HuH-7 (cell line): ENCODE results near the gene NAV2.

Experiments used
- DNase-seq: peaks from one replicate; pipeline ENCODE4 v3.0.0; 2011; ENCODE audit warnings: low spot score

The NAV2 gene

GRCh38 chr11:19683862-19684491, 28.7 kb upstream of the NAV2 start:
- DNase-seq, result no peak

- DNase-seq, result no peak
Measured at GRCh38 chr11:19686234-19686633, 26.4 kb upstream of the NAV2 start.

- no peak for DNase-seq
Measured at GRCh38 chr11:19687392-19687791, 25.2 kb upstream of the NAV2 start.

GRCh38 chr11:19689281-19690000, 23.2 kb upstream of the NAV2 start:
- no peak for DNase-seq

GRCh38 chr11:19690885-19691284, 21.8 kb upstream of the NAV2 start:
- DNase-seq, result no peak

GRCh38 chr11:19691815-19692500, 20.7 kb upstream of the NAV2 start:
- DNase-seq, result no peak

- no peak for DNase-seq
Measured at GRCh38 chr11:19693146-19693545, 19.5 kb upstream of the NAV2 start.

GRCh38 chr11:19694796-19695345, 17.8 kb upstream of the NAV2 start:
- DNase-seq, result no peak

- no peak for DNase-seq
Measured at GRCh38 chr11:19696073-19696472, 16.6 kb upstream of the NAV2 start.

GRCh38 chr11:19696904-19697303, 15.7 kb upstream of the NAV2 start:
- no peak for DNase-seq

- DNase-seq, result no peak
Measured at GRCh38 chr11:19697721-19698121, 14.9 kb upstream of the NAV2 start.

GRCh38 chr11:19698493-19699292, 13.9 kb upstream of the NAV2 start:
- no peak for DNase-seq

- DNase-seq, result no peak
Measured at GRCh38 chr11:19701421-19701820, 11.2 kb upstream of the NAV2 start.

GRCh38 chr11:19702620-19703019, 10.0 kb upstream of the NAV2 start:
- DNase-seq, result no peak

- DNase-seq, result no peak
Measured at GRCh38 chr11:19703211-19703610, 9.4 kb upstream of the NAV2 start.

- DNase-seq, result no peak
Measured at GRCh38 chr11:19704213-19704612, 8.4 kb upstream of the NAV2 start.

GRCh38 chr11:19705936-19706335, 6.7 kb upstream of the NAV2 start:
- DNase-seq, result no peak

- DNase-seq, result no peak
Measured at GRCh38 chr11:19711911-19712280, 741 bp upstream of the NAV2 start.

- no peak for DNase-seq
Measured at GRCh38 chr11:19713196-19714021, 772 bp downstream of the NAV2 start.

- DNase-seq, result no peak
Measured at GRCh38 chr11:19714022-19714386, 1.4 kb downstream of the NAV2 start.
